ENCODE results near the gene UBLCP1. TPM values are rescaled to one million over a fixed set of nuclear protein-coding genes. Genes with fewer than 3 reads are reported as not detected.
A peak's percentile ranks its signal among the peaks of the same experiment; 100 is the strongest.

UBLCP1 gene
- total and polyA plus RNA-seq, 2 of the 13 experiments (the other 11 are each of a cell fraction or from before 2014, with no cell fraction given) = 6.5 to 12.6 TPM

DNA sequence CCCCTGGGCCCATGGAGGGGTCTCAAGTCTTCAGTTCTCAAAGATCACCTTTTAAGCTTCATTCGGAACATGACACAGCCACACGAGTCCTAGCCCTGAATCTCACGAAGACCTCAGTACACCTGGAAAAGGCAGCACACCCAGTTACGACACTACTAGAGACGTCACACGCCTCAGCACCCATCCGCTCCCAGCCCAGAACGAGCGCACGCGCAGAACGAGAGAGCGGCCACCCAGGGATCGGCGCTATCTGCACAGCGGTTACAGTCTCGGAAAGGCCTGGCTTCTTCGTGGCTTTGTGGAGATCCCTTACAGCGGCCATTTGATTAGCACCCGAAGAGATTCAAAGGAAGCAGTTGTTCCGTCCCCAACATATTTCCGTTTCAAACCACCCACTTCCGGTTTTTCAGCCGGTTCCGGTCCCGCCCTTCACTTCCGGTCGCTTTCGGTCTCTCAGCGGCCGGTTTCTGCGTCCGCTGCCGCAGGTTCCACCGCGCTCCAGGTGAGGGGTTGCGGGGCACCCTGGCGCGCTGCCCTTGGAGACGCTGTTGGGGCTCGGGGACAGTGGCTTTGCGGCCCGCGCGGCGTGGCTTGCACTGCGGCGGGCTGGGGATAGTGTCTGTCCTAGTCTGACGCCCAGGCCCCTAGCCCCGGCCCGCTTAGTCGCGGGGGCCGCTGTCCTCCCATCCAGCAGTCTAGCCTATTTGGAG is at the start of gene UBLCP1 (continued):
- TF ChIP-seq ZNF180 (CRISPR knock-in tag; IDR thresholded peaks at IDR 0.05; ENCODE audit: borderline replicate concordance, low read depth) (no peak), NR2F1 (CRISPR knock-in tag; IDR thresholded peaks at IDR 0.05) (no peak), RFX1 (IDR thresholded peaks at IDR 0.05) (no peak), CREB1 (IDR thresholded peaks at IDR 0.05) (peak; percentile 64), CREB1 (CRISPR knock-in tag; IDR thresholded peaks at IDR 0.05) (no peak; the same call in 1 of the 2 replicates), SOX5 (CRISPR knock-in tag; IDR thresholded peaks at IDR 0.05; ENCODE audit: borderline replicate concordance) (0 out of 2 replicates have a peak, but pooled peaks have one; percentile 11), ZNF414 (CRISPR knock-in tag; IDR thresholded peaks at IDR 0.05) (no peak), NFKBIZ (CRISPR knock-in tag; IDR thresholded peaks at IDR 0.05) (0 out of 2 replicates have a peak, but pooled peaks have one; percentile 18), POLR2G (IDR thresholded peaks at IDR 0.05; ENCODE audit: low read depth, low read length) (peak; percentile 92), SRSF4 (IDR thresholded peaks at IDR 0.05; ENCODE audit: low read depth, low read length, poor library complexity, severe bottlenecking) (no peak), ZSCAN29 (CRISPR knock-in tag; conservative IDR thresholded peaks at IDR 0.05) (no peak), ZNF598 (CRISPR knock-in tag; IDR thresholded peaks at IDR 0.05; ENCODE audit: borderline replicate concordance) (peak; percentile 85; the same call in 1 of the 2 replicates), KLF6 (CRISPR knock-in tag; IDR thresholded peaks at IDR 0.05) (peak; percentile 29; the same call in 1 of the 2 replicates), MLLT10 (CRISPR knock-in tag; IDR thresholded peaks at IDR 0.05) (no peak), PBX2 (CRISPR knock-in tag; IDR thresholded peaks at IDR 0.05) (no peak), ZNF839 (CRISPR knock-in tag; IDR thresholded peaks at IDR 0.05; ENCODE audit: borderline replicate concordance) (no peak), ZNF44 (CRISPR knock-in tag; IDR thresholded peaks at IDR 0.05) (no peak), CBFB (CRISPR knock-in tag; IDR thresholded peaks at IDR 0.05) (no peak), ZNF891 (CRISPR knock-in tag; IDR thresholded peaks at IDR 0.05) (peak; percentile 84), MED1 (CRISPR knock-in tag; IDR thresholded peaks at IDR 0.05) (peak; percentile 52), DBP (CRISPR knock-in tag; IDR thresholded peaks at IDR 0.05; ENCODE audit: not compliant biosample characterization) (peak; percentile 41)
- TF ChIP-seq, protein P1, sequence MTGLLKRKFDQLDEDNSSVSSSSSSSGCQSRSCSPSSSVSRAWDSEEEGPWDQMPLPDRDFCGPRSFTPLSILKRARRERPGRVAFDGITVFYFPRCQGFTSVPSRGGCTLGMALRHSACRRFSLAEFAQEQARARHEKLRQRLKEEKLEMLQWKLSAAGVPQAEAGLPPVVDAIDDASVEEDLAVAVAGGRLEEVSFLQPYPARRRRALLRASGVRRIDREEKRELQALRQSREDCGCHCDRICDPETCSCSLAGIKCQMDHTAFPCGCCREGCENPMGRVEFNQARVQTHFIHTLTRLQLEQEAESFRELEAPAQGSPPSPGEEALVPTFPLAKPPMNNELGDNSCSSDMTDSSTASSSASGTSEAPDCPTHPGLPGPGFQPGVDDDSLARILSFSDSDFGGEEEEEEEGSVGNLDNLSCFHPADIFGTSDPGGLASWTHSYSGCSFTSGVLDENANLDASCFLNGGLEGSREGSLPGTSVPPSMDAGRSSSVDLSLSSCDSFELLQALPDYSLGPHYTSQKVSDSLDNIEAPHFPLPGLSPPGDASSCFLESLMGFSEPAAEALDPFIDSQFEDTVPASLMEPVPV (CRISPR knock-in tag; IDR thresholded peaks at IDR 0.05) = no peak
- TF ChIP-seq, protein P2, sequence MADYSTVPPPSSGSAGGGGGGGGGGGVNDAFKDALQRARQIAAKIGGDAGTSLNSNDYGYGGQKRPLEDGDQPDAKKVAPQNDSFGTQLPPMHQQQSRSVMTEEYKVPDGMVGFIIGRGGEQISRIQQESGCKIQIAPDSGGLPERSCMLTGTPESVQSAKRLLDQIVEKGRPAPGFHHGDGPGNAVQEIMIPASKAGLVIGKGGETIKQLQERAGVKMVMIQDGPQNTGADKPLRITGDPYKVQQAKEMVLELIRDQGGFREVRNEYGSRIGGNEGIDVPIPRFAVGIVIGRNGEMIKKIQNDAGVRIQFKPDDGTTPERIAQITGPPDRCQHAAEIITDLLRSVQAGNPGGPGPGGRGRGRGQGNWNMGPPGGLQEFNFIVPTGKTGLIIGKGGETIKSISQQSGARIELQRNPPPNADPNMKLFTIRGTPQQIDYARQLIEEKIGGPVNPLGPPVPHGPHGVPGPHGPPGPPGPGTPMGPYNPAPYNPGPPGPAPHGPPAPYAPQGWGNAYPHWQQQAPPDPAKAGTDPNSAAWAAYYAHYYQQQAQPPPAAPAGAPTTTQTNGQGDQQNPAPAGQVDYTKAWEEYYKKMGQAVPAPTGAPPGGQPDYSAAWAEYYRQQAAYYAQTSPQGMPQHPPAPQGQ (CRISPR knock-in tag; IDR thresholded peaks at IDR 0.05; ENCODE audit: borderline replicate concordance) = no peak
